ENCODE measurements around the gene NINJ2.
"Not testable (repeated sequence)": the region's sequence is repeated elsewhere in the genome, so short reads cannot be mapped to it uniquely, and the experiment has no call there.

Gene NINJ2

DNA sequence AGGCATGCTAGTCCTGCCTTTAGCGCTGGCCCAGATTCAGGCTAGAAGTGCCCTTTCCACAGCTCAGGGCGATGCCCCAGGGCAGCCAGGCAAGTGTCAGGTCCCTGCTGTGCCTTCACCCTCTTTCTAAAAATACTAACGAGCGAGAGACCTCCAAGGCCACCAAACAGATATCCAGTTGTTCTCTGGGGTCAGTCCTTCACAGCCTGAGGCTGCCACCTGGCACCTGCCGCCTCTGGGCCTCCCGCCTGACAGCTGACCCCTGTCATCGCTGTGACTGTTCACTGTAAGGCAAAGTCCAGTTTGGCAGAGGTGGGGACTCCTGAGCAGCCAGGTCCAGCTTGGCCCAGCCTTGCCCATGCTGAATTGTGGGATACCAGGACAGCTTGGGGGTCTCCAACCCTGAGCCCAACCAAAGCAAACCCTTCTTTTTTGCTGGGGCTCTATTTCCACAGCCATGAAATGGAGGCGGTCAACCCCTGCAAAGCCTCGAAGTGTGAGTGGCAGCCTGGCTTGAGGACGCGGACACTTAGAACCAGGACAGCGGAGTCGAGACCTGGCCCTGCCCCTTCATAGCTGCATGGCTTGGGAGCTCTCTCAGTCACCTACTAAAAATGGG lies 79.9 kb downstream of the NINJ2 start:
- DNase-seq = no peak

DNA sequence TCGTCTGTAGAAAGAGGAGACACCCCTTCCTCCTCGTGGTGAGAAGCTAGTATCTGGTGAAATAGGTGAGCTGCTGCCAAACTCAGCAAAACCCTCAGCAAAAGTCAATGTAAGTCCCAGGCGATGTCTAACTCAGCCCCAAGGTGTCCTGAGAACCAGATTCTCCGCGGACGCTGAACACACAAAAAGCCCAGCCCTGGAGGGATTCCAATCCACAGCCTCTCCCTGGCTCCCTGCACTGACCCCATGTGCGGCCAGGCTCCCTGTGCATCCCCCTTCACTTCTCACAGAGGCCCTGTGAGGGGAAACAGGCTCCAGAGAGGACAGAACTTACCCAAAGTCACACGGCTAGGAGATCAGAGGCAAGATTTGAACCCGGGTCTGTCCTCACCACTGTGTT lies 81.5 kb downstream of the NINJ2 start:
- DNase-seq = no peak

DNA sequence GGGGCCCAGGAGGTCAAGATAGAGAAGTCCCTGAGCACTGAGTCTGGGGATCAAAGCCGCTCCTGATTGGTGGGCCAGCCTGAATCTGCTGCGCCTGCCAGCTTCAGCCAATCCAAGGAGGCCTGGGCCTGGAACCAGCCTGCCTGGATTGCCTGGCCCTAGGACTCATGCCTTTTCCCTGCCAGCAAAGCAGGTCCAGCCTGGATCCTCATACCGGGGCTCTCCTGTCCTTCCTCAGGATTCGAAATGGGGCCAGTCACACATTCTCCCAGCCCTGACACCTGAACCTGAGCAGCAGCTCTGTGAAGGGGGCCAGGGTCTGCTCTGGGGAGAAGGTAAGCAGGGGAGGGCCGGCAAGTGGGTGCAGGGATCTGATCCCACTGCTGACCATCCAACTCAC lies 81.9 kb downstream of the NINJ2 start:
- DNase-seq = no peak

DNA sequence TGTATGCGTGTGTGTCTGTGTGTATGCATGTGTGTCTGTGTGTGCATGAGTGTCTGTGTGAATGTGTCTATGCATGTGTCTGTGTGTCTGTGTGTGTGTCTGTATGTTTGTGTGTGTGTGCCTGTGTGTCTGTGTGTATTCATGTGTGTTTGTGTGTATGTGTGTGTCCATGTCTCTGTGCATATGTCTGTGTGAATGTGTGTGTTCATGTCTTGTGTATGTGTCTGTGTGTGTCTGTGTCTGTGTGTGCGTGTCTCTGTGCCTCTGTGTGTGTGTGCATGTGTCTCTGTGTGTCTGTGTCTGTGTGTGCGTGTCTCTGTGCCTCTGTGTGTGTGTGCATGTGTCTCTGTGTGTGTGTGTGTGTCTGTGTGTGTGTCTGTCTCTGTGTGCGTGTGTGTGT lies 82.4 kb downstream of the NINJ2 start:
- no peak for DNase-seq

DNA sequence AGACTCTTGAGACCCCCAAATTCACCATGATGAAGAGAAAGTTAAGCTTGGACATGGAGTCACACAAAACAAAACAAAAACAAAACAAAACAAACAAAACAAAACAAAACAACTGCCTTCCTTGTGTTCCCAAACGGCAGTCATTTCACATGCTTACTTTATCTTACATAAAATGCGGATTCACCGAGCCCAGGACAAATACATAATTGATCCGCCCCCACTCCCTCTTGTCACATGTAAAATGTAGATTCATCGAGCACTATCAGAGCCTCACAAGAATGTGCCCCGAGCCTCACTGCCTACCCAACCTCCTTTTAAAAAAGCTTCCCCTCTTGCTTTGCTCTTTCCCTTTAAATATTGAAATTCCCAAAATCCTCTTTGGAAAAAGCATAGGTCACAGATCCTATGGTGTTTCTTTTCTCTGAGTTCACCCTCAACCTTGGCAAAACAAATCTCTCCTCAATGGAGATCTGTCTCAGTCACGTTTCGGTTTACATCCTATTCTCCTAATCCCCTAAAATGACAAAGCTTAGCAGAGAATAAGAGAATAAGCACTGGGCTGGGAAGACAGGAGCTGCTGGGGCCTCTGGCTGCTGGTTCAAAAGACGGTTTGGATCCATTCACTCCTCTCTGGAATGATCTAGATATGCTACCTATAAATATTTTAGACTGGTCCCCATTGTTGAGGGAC lies 83.7 kb downstream of the NINJ2 start:
- no peak for DNase-seq

DNA sequence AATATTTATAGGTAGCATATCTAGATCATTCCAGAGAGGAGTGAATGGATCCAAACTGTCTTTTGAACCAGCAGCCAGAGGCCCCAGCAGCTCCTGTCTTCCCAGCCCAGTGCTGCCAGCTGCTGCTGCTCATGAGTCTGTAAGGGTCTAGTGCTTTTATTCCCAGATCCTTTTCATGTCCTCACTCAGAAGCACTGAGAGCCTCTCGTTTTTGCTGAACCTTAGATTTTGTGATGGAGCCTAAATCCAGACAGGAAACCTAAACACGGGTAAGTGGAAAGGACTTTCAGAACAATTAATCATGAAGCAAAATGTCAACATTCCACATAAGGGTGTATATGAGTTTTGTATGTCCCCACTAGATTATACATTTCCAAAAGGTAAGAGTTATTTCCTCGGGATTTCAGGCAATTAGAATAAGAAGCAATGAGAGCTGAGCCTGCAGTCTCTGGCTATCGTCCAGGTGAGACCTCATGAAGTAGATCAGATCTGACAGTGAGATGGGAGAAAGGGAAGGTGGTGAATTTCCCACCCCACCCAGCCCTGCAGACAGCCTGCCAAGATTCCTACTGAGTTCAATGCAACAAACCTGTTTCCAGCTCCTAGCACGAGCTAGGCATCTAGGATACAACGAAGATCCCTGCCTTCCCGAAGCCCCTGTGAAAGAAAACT lies 84.4 kb downstream of the NINJ2 start:
- DNase-seq = no peak

DNA sequence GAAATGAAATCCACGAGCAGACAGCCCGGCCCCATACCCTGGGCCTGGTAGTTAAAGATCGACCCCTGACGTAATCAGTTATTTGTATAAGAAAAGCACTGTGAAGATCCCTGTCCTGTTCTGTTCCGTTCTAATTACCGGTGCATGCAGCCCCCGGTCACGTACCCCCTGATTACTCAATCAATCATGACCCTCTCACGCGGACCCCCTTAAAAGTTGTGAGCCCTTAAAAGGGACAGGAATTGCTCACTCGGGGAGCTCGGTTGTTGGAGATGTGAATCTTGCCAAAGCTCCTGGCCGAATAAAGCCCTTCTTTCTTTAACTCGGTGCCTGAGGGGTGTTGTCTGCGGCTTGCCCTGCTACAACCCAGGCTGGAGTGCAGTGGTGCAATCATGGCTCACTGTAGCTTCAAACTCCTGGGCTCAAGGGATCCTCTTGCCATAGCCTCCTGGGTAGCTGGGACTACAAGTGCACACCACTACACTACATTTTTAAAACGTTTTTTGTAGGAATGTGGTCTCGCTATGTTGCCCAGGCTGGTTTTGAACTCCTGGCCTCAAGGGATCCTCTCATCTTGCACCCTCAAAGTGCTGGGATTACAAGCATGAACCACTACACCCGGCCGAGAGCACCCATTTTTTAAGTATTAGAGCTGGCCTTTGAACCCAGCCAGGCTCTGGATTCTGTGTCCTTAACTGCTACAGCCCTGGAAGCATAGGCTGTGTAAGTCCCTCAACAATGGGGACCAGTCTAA lies 85.1 kb downstream of the NINJ2 start:
- not testable (repeated sequence) for DNase-seq

DNA sequence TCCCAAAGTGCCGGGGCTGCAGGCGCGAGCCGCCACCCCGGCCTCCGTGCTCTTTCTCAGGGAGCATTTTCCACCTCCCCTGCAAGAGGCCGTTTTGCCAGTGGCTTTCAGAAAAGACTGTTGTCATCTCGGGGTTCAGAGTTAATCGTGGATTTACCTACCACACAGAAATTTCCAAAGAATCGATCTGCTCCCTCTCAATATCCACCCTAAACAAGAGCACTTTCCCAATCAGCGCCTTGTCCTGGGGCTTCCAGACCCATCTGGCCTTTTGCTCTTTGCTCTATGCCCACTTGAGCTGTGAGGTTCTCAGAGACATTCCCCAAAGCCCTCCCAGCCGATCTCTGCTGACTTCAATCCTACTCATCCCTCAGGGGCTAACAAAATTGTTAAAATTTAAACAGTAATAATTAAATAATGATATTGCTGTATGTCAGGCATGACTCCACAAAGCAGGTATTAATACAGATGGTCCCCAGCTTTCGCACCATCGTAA lies 86.6 kb downstream of the NINJ2 start:
- DNase-seq = no peak

DNA sequence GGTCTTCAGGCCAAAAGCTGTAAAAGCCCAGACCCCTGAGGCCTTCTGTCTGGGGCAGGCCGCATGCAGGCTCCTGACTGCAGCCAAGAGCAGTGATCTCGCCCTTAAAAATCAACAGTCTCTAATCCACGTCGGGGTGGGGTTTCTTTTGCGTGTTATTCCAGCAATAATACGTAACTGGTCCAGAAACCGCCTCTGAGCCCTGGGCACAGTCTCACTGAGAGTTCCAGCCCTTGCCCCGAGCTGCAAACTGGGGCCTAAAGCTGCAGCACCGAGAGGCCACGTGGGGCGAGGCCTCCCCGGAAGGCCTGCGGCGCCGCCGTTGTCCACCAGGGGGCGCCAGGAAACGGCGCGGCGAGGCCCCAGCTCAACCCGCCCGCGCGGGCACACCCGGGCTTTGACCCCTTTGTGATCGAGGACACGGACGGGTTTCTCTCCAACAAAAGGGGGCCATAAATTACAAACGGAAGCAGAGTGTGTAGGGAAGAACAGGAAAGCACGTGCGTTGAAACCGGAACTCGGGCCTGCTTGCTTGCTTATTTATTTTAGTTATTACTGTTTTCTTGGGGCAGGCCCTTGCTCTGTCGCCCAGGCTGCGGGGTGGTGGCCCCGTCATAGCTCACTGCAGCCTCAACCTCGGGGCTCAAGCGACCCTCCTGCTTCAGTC lies 87.2 kb downstream of the NINJ2 start:
- DNase-seq = peak; percentile 43 to 52

DNA sequence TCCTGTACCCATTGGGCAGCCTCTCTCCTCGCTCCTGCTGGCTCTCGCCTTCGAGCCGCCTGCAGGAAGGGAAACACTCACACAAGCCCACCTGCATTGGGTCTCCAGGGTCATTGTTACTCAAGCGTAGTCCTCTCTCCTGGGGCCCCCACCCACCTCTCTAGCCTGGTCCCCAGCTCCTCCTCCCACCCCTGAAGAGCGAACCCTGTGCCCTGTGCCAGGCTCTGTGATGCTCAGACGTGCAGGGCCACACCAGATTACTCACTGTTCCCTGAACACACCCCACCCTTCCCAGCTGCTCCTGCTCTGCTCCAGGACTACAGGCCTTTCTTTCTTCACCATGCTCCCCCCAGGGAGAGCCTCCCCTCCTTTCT lies 88.1 kb downstream of the NINJ2 start:
- no peak for DNase-seq

DNA sequence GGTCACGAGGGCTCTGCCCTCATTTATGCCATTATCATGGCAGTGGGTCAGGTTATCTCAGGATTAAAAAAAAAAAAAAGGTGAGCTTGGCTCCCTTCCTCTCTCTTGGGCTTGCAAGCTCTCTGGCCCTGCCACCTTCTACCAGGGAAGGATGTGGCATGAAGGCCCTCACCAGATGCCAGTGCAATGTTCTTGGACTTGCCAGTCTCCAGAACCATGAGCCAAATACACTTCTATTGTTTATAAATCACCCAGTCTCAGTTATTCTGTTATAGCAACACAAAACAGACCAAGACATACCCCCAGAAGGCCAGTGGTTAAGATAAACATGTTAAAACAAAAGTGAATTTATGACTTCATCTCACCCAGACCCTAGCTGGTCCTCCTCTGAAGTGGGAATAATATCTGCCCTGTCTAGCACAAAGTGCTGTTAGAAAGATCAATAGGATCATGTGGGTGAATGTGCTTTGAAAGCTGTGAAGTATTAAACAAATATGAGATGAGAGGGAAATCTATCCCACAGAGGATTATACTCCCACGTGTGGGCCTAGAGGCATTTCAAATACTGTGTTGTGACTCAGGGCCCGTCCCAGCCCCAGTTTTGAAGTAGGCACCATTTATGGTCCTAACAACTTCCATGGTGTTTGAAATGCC lies 88.6 kb downstream of the NINJ2 start:
- DNase-seq = no peak

DNA sequence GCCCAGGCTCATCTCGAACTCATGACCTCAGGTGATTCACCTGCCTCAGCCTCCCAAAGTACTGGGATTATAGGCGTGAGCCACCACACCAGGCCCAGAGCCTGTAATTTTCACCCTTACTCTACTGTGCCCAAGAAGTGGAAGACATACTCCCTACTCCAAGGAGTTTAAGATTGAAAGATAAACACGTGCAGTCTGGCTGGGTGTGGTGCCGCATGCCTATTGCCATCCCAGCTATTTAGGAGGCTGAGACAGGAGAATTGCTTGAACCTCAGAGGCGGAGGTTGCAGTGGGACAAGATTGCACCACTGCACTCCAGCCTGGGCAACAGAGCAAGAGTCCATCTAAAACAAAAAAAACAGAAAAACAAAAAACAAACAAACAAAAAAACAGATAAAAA lies 90.0 kb downstream of the NINJ2 start:
- no peak for DNase-seq

DNA sequence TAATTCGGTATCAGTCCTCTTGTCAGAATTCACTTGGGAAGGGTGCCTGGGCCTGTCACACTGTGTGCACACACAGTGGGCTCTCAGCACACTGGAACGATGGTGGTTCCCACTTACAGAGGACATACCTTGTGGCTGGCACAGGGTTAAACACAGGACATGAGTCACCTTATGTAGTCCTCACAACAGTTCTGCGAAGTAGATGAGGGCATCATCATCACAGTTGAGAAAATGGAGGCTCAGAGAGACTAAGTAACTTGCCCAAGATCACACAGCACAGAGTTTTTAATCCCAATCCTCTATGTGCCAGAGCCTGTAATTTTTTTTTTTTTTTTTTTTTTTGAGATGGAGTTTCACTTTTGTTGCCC lies 90.7 kb downstream of the NINJ2 start:
- DNase-seq = no peak

DNA sequence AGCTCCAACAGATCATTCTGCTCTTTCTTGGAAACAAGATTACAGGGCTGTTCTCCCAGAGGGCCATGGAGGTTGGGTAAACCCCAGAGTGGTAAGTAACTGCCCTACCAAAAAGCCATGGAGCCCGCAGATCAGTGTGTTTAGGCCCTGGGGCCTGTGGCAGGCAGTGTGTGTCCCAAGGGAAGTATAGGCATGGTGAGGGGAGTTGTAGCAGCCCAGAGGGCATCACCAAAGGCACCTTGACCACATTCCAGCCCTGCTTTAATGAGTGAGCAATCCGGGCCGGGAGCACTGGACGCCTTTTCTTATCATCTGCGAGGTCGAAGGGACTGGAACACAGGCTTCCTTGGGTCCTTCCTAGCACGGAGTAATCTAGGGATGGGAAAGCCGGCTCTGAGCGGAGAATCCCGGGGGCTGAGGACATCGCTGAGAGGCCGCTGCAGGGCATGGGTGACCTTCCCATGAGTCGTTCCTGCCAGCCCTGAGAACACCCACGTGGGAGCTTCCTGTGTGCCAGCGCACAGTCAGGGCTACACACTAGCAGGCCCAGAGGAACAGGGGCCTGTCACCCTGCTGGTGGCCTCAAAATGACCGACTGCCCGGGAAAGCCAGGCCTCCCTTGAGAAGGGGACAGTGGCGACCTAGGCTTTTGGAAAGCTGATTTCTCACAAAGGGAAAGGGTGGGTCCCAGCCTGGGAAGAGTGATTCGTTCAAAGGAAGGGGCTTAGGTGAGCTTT lies 91.3 kb downstream of the NINJ2 start:
- no peak for DNase-seq

DNA sequence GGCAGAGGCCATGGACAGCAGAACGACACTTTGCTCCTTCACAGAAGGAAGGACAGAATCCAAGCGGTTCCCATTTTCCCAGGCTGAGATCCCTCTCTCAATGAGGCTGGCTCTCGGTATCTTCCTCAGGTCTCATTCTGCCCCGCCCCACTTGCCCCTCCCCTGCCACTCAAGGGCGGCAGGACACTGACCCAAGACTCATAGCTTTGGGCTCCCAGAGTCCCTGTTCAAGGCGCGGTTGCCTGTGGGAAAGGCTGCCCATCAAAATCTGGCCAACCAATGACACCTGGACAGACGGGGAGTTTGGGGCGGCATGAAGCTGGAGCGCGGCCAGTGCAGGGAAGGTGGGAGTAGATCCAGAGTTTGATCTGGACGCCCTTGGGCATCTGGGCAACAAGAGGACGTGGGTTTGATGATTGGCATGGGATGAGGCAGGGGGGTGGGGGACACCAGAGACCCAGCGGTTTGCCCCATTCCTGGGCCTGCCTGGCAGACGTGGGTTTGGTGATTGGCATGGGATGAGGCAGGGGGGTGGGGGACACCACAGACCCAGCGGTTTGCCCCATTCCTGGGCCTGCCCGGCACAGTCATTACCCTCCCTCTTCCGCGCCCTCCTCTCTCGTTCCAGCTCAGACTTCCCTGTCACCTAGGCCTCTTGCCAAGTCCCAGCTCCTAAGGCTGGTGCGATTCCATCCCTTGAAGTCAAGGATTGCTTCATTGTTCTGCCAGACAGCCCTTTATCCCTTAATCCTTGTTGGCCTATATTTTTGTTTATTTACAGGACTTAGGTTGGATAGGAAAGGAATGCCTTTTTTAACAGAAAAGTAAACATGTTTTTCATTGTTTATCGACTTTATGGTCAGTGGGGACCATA lies 92.1 kb downstream of the NINJ2 start:
- no peak for DNase-seq

DNA sequence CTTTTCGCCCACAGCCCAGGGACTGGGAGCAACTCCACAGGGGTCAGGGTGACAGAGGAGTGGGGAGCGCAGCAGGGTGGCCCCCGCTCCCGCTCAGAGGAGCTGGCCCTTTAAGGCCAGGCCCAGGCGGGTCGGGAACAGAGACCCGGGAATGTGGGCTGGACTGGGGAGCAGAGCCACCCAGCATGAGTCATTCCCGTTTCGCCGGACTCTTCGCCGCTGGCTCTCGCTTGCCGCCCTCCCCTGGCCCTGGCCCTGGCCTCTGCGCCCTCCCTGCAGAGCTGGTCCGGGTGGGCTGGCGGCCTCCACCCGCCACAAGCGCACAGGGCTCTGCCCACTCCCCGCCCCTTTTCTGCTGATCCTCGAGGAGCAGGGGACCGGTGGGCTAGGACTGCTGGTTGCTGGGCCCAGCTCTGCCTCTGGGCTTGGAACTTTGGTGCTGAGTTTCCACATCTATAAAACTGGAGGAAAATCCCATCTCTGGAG lies 92.8 kb downstream of the NINJ2 start:
- no peak for DNase-seq

DNA sequence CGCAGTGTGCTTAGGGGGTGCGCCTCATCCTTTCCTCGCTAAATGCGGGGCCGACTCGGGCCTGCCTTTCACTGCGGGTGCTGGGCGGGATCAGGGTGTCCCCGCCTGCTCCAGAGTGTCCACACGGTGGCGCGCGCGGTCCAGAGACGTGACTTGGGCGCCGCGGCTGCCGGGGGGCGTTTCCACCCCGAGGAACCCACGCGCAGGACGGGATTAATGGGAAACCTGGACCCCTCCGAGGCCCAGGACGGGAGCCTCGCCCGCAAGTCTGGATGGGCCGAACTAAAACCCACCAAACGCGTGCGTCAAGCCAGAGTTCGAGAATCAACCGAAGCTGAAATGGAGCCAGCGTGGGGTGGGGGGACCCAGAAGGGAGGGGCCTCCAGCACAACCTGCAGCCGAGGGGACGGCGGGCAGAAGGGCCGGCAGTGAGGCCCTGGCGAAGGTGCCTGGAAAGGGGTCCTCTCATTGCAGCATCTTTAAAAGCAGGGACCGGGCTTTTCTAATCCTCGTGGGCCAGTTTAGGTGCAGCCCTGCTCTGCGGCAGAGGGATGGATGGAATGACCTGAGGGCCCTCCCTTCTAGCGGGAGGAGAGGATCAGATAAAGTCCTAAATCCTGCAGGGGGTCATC lies 93.3 kb downstream of the NINJ2 start:
- DNase-seq = peak; percentile 36 to 54

DNA sequence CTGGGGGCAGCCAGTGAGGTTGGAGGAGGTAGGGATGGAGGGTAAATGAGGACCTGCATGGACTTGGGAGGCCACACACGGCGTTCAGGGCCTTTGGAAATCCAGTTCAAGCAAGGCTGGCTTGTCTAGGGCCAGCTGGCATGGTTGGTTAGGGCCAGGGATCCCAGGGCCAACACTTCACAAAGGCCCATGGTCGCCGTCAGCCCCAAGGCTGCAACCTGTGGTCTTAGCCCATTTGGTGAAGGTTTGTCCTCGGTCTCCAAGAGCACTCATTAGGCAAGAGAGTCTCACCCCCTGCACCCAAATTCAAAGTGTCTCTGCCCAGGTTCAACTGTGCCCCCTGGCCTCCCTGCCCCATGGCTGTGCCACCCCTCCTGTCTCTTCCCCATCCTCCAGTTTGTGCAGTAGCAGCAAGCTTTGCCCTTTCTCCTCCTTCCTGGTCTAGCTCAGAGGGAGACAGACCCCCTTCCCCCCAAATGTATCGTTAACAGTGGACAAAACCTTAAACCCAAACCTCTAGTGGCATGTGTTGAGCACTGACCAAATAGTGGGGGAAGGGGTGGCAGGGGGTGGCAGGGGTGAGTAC lies 94.1 kb downstream of the NINJ2 start:
- no peak for DNase-seq

DNA sequence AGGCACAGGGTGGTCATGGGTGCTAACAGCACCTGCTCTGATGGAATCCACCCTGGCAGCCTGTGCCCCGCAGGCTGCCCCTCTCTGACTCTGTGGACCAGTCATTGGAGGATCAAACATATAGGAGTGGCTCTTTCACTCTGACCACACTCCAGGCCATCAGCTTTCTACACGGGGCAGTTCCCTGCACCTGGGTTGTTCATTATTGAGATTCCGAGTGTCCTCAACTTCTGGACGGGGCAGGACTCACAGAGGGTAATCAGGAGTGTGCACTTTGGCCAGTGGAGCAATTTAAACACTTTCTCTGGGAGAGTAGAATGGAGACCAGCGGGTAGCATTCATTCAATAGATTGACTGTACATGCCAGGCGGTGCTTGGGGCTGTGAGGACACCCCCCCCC lies 94.8 kb downstream of the NINJ2 start:
- DNase-seq = no peak

All from NCI-H187 (cell line).